CD4-positive, alpha-beta T cell (primary cell): Measurements from ENCODE around the gene VPS8. TPM values are rescaled to one million over a fixed set of nuclear protein-coding genes. Genes with fewer than 3 reads are reported as not detected.
"Not testable (repeated sequence)": the region's sequence is repeated elsewhere in the genome, so short reads cannot be mapped to it uniquely, and the experiment has no call there.

ENCODE experiments used
- ATAC-seq: fragments of 200-7000 bp; cut with Tn5 transposase; one replicate; pipeline ENCODE4 v1.10.0; 2022; ENCODE audit warnings: mild to moderate bottlenecking; ENCODE audit not compliant: poor library complexity
- CTCF ChIA-PET: fragments of 350-600 bp; sonication (Branson Sonifier 250); formaldehyde crosslinking; loops from one replicate; lab custom pipeline; 2021; ENCODE audit warnings: antibody characterized with exemption, inconsistent platforms; lab: Charles Lee
- POLR2A ChIA-PET: fragments of 350-600 bp; sonication (Branson Sonifier 250); formaldehyde crosslinking; loops from one replicate; lab custom pipeline; 2021; ENCODE audit warnings: antibody characterized with exemption, inconsistent platforms; lab: Charles Lee
- DNase-seq, 14 experiments: peaks; one replicate each; pipeline ENCODE4 v3.0.0-alpha.2; 2013 to 2020; ENCODE audit warnings: mixed read lengths in 2 of 14
- H3K27ac ChIP-seq, 2 donors: one replicate each; pipeline versions ENCODE4 v1.5.1 to v1.7.0; 2013; ENCODE audit warnings: low read length in 2 of 2, low read depth in 1 of 2, mild to moderate bottlenecking in 1 of 2
- H3K27me3 ChIP-seq, 2 experiments: 1 replicate in 1 of 2; 2 replicates in 1 of 2; pipeline versions ENCODE4 v1.6.1 to v1.7.0; 2013; ENCODE audit warnings: low read length in 2 of 2, control low read depth in 1 of 2, mild to moderate bottlenecking in 1 of 2, moderate library complexity in 1 of 2; ENCODE audit not compliant: insufficient read depth in 2 of 2, control insufficient read depth in 1 of 2
- H3K36me3 ChIP-seq: one replicate; pipeline ENCODE4 v1.6.1; 2013; ENCODE audit warnings: low read length, control low read depth; ENCODE audit not compliant: insufficient read depth
- H3K4me1 ChIP-seq: one replicate; pipeline ENCODE4 v1.6.1; 2013; ENCODE audit warnings: low read length, control low read depth; ENCODE audit not compliant: insufficient read depth
- H3K4me3 ChIP-seq: one replicate; pipeline ENCODE4 v1.5.1; 2013; ENCODE audit warnings: mild to moderate bottlenecking, low read length, moderate library complexity
- H3K9me3 ChIP-seq, 2 experiments: 1 replicate in 1 of 2; 2 replicates in 1 of 2; pipeline versions ENCODE4 v1.6.1 to v1.7.0; 2013; ENCODE audit warnings: low read length in 2 of 2, mild to moderate bottlenecking in 2 of 2, control low read depth in 1 of 2, moderate library complexity in 1 of 2; ENCODE audit not compliant: control insufficient read depth in 1 of 2, insufficient read depth in 1 of 2
- H3K27ac Mint-ChIP-seq: one replicate; pipeline ENCODE4 v1.8.0; 2020; ENCODE audit warnings: mixed read lengths
- H3K27me3 Mint-ChIP-seq: one replicate; pipeline ENCODE4 v1.8.0; 2021; ENCODE audit warnings: mixed read lengths
- H3K36me3 Mint-ChIP-seq: one replicate; pipeline ENCODE4 v1.8.0; 2021; ENCODE audit warnings: low read depth, mixed read lengths
- H3K4me1 Mint-ChIP-seq: one replicate; pipeline ENCODE4 v1.8.0; 2021; ENCODE audit warnings: low read depth, mixed read lengths
- H3K4me3 Mint-ChIP-seq: one replicate; pipeline ENCODE4 v1.8.0; 2020; ENCODE audit warnings: mild to moderate bottlenecking, mixed read lengths
- H3K9me3 Mint-ChIP-seq: one replicate; pipeline ENCODE4 v1.8.0; 2020; ENCODE audit warnings: mixed read lengths
- CTCF ChIP-seq: fragments of 200-600 bp; IDR thresholded peaks from one replicate; pipeline ENCODE4 v1.8.0; 2022; ENCODE audit warnings: antibody characterized with exemption, mild to moderate bottlenecking
- intact Hi-C, 2 experiments: fragments of 100-400 bp; cut with DNase I in 1 of 2; cut with micrococcal nuclease in 1 of 2; formaldehyde crosslinking; loops; one replicate each; pipeline versions ENCODE4 v1.15.1 to v1.9.0; 2023 to 2025; cut with DNase I, micrococcal nuclease
- total RNA-seq, 174 experiments: library from RNA in 2 of 174; stranded (reverse) in 2 of 174; gene quantifications; one replicate each; pipeline ENCODE4 v1.2.3 and lab custom pipeline; 2021 to 2026

The VPS8 gene
- total RNA-seq, 2 experiments from 2014 or later: 56.8 to 61.2 TPM

GRCh38 chr3:184945886-184946625 is 134.1 kb downstream of the VPS8 start:
- Mint-ChIP-seq H3K4me3 (no peak overlapping the region), H3K9me3 (no peaks in the 10 kb centered on the region), H3K4me1 (no peaks in the 10 kb centered on the region), H3K27ac (no peak overlapping the region), H3K27me3 (no peaks in the 10 kb centered on the region), H3K36me3 (peaks cover 89% of the 10 kb centered on the region)
- Histone ChIP-seq H3K4me1 (no peaks in the 10 kb centered on the region), H3K4me3 (no peak overlapping the region), H3K36me3 (peaks cover 41% of the 10 kb centered on the region), H3K9me3 (no peaks in the 10 kb centered on the region), H3K27me3 (no peaks in the 10 kb centered on the region), H3K27ac (no peak overlapping the region)
- ATAC-seq (no peak), DNase-seq (no peak)
- ChIA-PET CTCF (no interaction called here), POLR2A (no interaction called here)
- no peak for TF ChIP-seq CTCF
- intact Hi-C loops: no loop called here

- Mint-ChIP-seq H3K27me3 (no peaks in the 10 kb centered on the region), H3K4me1 (no peaks in the 10 kb centered on the region), H3K36me3 (peaks cover 92% of the 10 kb centered on the region), H3K27ac (no peak overlapping the region), H3K4me3 (no peak overlapping the region), H3K9me3 (no peaks in the 10 kb centered on the region)
- Histone ChIP-seq H3K4me3 (no peak overlapping the region), H3K4me1 (no peaks in the 10 kb centered on the region), H3K27ac (no peak overlapping the region), H3K36me3 (peaks cover 36% of the 10 kb centered on the region), H3K9me3 (no peaks in the 10 kb centered on the region), H3K27me3 (no peaks in the 10 kb centered on the region)
- ATAC-seq (no peak), DNase-seq (no peak)
- no peak for TF ChIP-seq CTCF
- intact Hi-C loops: no loop called here
- POLR2A ChIA-PET: no interaction called here
- CTCF ChIA-PET: no interaction called here
These were observed 135.0 kb downstream of the VPS8 start for GRCh38 chr3:184946917-184947316.

- H3K4me3 Mint-ChIP-seq: no peak overlapping the region
- CTCF ChIA-PET: no interaction called here
These were observed 137.4 kb downstream of the VPS8 start for GRCh38 chr3:184949251-184949965.

GRCh38 chr3:184950816-184951215 is 138.8 kb downstream of the VPS8 start:
- CTCF ChIA-PET, H3K9me3 Mint-ChIP-seq: not testable (repeated sequence)
- peaks cover 89% of the 10 kb centered on the region for H3K36me3 Mint-ChIP-seq

More at GRCh38 chr3:184949251-184949965, 137.4 kb downstream of the VPS8 start:
- Histone ChIP-seq H3K4me3 (no peak overlapping the region), H3K36me3 (peaks cover 28% of the 10 kb centered on the region), H3K4me1 (no peaks in the 10 kb centered on the region), H3K27me3 (no peaks in the 10 kb centered on the region), H3K27ac (no peak overlapping the region), H3K9me3 (no peaks in the 10 kb centered on the region)
- Mint-ChIP-seq H3K4me1 (no peaks in the 10 kb centered on the region), H3K9me3 (no peaks in the 10 kb centered on the region), H3K27me3 (no peaks in the 10 kb centered on the region), H3K27ac (no peak overlapping the region), H3K36me3 (peaks cover 92% of the 10 kb centered on the region)
- DNase-seq (no peak), ATAC-seq (no peak)
- no peak for TF ChIP-seq CTCF
- POLR2A ChIA-PET: no interaction called here
- intact Hi-C loops: no loop called here

More at GRCh38 chr3:184950816-184951215, 138.8 kb downstream of the VPS8 start:
- H3K27me3 Mint-ChIP-seq, POLR2A ChIA-PET, H3K4me3 ChIP-seq, H3K27ac ChIP-seq, ATAC-seq, H3K4me3 Mint-ChIP-seq, DNase-seq, H3K27me3 ChIP-seq, intact Hi-C loops, H3K27ac Mint-ChIP-seq, H3K4me1 ChIP-seq, H3K9me3 ChIP-seq, H3K4me1 Mint-ChIP-seq: not testable (repeated sequence)
- peaks cover 32% of the 10 kb centered on the region for H3K36me3 ChIP-seq
